ENCODE results near the gene DGKG. TPM values are rescaled to one million over a fixed set of nuclear protein-coding genes. Genes with fewer than 3 reads are reported as not detected.

Gene DGKG
- total RNA-seq, 4 donors from 2014 or later: 0.84 to 5.8 (median 2.9) TPM

DNA sequence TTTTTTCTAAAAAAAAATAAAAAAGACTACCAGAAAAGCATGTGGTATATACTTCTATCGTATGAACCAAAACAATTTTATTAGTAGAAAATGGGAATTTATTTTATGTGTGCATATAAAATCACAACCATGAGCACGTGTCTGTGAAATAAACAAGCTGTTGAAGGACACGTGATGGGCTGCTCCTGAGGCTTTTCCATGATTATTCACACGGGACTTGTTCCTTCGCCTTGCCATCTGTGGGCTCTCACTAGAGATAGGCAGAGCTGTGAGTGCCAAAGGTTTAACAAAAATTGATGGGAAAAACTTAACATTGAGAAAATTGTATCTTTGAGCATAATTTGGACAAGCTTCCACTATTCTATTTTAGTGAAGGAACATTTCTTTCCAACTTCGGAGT is 240.8 kb downstream of the DGKG start:
- TF ChIP-seq, protein P1, sequence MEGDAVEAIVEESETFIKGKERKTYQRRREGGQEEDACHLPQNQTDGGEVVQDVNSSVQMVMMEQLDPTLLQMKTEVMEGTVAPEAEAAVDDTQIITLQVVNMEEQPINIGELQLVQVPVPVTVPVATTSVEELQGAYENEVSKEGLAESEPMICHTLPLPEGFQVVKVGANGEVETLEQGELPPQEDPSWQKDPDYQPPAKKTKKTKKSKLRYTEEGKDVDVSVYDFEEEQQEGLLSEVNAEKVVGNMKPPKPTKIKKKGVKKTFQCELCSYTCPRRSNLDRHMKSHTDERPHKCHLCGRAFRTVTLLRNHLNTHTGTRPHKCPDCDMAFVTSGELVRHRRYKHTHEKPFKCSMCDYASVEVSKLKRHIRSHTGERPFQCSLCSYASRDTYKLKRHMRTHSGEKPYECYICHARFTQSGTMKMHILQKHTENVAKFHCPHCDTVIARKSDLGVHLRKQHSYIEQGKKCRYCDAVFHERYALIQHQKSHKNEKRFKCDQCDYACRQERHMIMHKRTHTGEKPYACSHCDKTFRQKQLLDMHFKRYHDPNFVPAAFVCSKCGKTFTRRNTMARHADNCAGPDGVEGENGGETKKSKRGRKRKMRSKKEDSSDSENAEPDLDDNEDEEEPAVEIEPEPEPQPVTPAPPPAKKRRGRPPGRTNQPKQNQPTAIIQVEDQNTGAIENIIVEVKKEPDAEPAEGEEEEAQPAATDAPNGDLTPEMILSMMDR (IDR thresholded peaks at IDR 0.05): no peak
- DNase-seq (ENCODE audit: low spot score): no peak

DNA sequence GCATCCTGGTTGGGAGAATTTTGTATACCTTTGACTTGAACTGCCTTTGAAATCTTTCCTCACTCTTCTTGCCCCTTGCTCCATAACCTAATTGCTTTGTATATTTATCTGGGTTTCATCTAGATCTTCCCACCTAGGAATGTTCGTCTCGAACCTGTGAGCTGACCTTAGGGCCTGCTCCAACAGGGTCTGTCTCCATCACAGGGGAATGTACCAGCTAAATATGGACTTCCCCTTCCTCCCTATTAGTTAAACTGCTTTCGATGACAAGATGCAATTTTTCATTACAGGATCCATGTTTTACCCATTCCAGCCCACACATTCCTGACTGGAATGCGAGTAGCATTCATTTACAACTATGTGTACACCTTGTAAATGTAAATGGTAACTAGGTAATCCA is 242.5 kb downstream of the DGKG start:
- TF ChIP-seq, protein P1 (IDR thresholded peaks at IDR 0.05): no peak
- no peak for DNase-seq (ENCODE audit: low spot score)
- no peak for ATAC-seq (ENCODE audit: low FRiP score)

More for the DNA sequence above, 240.8 kb downstream of the DGKG start:
- no peak for ATAC-seq (ENCODE audit: low FRiP score)

DNA sequence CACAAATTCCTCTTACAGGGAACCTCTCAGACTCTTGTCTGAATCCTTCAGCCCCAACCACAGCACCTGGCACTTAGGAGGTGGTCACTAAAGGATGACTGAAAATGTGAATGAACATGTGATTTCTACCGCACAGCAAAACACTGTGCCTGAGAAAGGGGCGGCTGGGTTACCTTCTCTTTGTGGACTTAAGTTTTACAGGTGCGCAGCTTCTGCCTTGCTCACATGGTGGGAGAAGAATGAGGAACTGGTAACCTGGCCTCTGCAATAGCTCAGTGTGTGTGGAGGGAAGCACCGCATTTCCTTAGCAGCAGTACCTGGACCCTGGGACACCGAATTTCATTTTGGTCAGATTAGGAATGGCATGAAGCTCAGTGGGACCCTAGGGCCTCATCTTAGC is 243.3 kb downstream of the DGKG start:
- DNase-seq (ENCODE audit: low spot score): no peak
- no peak for ATAC-seq (ENCODE audit: low FRiP score)
- TF ChIP-seq, protein P1 (IDR thresholded peaks at IDR 0.05): no peak

DNA sequence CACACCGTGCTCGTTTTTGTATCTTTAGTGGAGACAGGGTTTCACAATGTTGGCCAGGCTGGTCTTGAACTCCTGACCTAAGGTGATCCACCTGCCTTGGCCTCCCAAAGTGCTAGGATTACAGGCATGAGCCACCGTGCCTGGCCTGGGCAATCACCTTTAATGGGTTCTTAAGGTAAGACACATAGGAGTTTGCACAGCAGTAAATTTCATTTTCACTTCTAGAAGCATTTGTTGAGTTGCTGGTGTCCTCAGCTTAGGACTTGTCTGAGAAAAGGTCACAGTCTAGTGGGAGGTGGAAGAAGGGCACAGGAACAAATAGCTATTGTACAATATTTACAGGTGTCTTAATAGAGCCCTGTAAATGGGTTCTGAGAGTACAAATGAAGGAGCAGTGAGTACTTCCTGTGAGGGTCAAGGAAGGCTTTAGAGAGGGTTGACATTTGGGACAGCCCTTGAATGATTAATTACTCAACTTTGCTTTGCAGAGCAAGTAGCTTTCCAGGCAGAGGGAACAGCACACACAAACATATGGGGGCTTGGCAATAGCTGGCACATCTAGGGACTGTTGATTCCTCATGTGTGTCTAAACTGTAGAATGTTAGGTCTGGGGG is 244.4 kb downstream of the DGKG start:
- TF ChIP-seq, protein P1 (IDR thresholded peaks at IDR 0.05): no peak
- DNase-seq (ENCODE audit: low spot score) (no peak), ATAC-seq (ENCODE audit: low FRiP score) (no peak)

DNA sequence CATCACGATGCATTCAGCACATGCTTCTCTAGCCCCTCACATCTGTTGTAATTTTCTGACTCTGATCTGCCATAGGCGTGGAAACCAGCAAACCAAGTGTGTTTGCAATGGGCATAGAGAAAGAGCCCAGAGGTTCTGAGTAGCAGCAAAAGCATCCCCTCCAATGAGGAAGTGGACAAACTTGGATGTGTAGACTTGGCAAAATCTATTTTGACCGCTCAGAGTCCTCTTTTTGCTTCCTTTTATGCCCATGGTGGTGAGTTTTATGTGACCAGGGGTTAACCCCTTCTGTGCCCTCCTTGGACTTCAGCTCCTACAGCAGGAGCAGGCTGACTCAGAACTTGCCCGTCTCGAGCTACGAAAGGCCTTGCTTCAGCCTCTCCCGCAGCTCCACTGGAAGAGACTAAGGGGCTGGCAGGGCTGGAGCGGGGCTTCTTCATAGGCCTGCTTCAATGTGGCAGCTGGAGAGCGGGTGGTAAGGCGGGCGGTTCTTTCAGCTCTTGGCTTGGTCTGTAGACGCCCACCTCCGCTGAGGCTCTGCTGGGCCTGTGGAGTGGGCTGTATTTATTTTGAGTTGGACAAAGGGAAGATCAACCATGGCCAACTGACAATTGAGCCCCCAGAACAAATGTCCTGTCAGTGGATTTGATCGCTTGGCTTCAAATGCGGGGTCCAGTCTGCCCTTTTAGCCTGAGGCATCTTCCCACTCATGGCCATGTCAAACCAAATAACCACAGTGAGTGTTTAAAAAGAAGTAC is 246.6 kb downstream of the DGKG start:
- DNase-seq (ENCODE audit: low spot score) (no peak), ATAC-seq (ENCODE audit: low FRiP score) (no peak)
- TF ChIP-seq, protein P1 (IDR thresholded peaks at IDR 0.05): no peak

DNA sequence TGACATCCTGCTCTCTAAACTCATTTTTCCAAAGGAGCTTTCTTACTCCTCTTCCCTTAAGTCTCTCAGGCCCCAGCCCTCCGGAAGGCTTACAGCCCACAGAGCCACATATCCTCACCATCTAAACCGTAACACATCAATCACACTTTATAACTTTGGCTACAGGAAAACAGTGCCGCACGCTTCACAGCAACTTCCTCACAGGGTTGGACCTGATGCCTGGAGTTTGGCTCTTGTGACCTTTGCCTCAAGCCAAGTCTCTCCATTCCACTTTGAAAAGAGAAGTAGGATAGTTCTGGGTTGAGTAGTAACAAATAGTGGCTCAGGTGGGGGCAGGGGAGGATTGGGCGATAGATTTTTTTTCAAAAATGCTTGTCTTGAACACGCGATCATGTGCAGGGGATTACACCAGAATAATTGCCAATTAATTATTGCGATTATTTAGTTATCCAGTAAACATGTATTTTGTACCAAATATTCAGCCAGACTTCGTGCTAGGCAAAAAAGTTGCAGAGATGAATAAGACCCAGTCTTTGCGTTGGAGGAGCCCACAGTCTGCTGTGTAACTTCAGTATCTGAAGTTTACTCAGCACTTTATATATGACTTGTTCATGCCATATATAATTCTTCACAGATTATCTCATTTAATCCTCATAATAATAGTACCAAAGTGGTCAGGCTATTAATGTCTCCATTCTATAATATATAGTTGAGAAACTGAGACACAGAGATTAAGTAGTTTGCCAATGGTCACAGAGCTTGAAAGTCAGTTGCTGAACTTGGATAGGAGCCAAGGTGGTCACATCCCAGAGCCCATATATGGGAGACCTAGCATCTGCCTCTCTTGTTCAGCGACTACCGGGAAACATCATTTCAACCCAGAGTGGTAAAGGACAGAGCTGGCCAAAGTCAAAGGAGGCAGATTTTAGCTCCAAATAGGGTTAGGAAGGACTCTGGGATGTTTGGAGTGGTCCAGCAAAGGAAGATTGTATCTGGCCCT is 250.8 kb downstream of the DGKG start:
- ATAC-seq (ENCODE audit: low FRiP score) (no peak), DNase-seq (ENCODE audit: low spot score) (no peak)
- TF ChIP-seq, protein P1 (IDR thresholded peaks at IDR 0.05): no peak

Data from omental fat pad (tissue), 4 donors.